ENCODE data around the gene SNAPC3. TPM values are rescaled to one million over a fixed set of nuclear protein-coding genes. Genes with fewer than 3 reads are reported as not detected.

SNAPC3 gene
- total RNA-seq, 6 donors from 2014 or later: 20.0 to 59.8 (median 24.3) TPM

GRCh38 chr9:15505921-15506320 lies 83.2 kb downstream of the SNAPC3 start:
- WGBS, 2 donors: 77 to 89% methylated on average over 3 of the region's 3 CpGs
- Histone ChIP-seq H3K9me3 (no peaks in the 10 kb centered on the region), H3K27ac (no peak overlapping the region), H3K4me3 (no peak overlapping the region), H3K36me3 (peaks cover 0 to 39% (median 2%) of the 10 kb centered on the region in 4 donors), H3K4me1 (peaks cover 4 to 17% (median 10%) of the 10 kb centered on the region in 4 donors), H3K27me3 (no peaks in the 10 kb centered on the region)
- ATAC-seq (ENCODE audit: low FRiP score in 2 of 2) (no peak), DNase-seq (no peak)
- TF ChIP-seq EP300 (IDR thresholded peaks at IDR 0.05) (no peak), CTCF (IDR thresholded peaks at IDR 0.05) (no peak), POLR2AphosphoS5 (IDR thresholded peaks at IDR 0.05) (no peak), POLR2A (IDR thresholded peaks at IDR 0.05) (no peak)

GRCh38 chr9:15509931-15510788 lies 87.5 kb downstream of the SNAPC3 start:
- H3K27me3 ChIP-seq: no peaks in the 10 kb centered on the region
- WGBS, 2 donors: 2% methylated on average over 26 to 55 of the region's 76 CpGs

GRCh38 chr9:15510789-15511575 lies 88.3 kb downstream of the SNAPC3 start, which contains the start of gene PSIP1:
Gene PSIP1, minus strand, starts transcription at chr9:15510970. Its CDS starts 782 bp downstream, at chr9:15510188.
- Histone ChIP-seq H3K9me3 (no peaks in the 10 kb centered on the region), H3K4me1 (peaks cover 3 to 23% (median 14%) of the 10 kb centered on the region in 4 donors), H3K36me3 (peaks cover 0 to 18% (median 2%) of the 10 kb centered on the region in 4 donors), H3K27ac (peak within 1 kb of the TSS; percentile 89 to 98 (median 94)), H3K4me3 (peak within 1 kb of the TSS; percentile 77 to 99 (median 94)), H3K27me3 (no peaks in the 10 kb centered on the region)
- ATAC-seq (ENCODE audit: low FRiP score in 2 of 2): peak; percentile 95 to 97
- TF ChIP-seq POLR2A (IDR thresholded peaks at IDR 0.05) (peak in 3 of 4 donors; percentile 58 to 82 (median 70)), EP300 (IDR thresholded peaks at IDR 0.05) (no peak), CTCF (IDR thresholded peaks at IDR 0.05) (peak in 5 of 6 experiments; percentile 27 to 62 (median 51)), POLR2AphosphoS5 (IDR thresholded peaks at IDR 0.05) (peak; percentile 53 to 75)
- 0 to 1% methylated on average over 26 to 38 of the region's 72 CpGs for WGBS, 2 donors
- peak; percentile 72 to 95 for DNase-seq

More at GRCh38 chr9:15509931-15510788, 87.5 kb downstream of the SNAPC3 start:
- Histone ChIP-seq H3K4me1 (peaks cover 3 to 23% (median 14%) of the 10 kb centered on the region in 4 donors), H3K4me3 (peak overlapping the region; percentile 77 to 99 (median 94)), H3K27ac (peak overlapping the region; percentile 89 to 98 (median 94)), H3K9me3 (no peaks in the 10 kb centered on the region), H3K36me3 (peaks cover 0 to 24% (median 2%) of the 10 kb centered on the region in 4 donors)
- no peak for TF ChIP-seq CTCF (IDR thresholded peaks at IDR 0.05)
- no peak for TF ChIP-seq POLR2A (IDR thresholded peaks at IDR 0.05)
- TF ChIP-seq EP300 (IDR thresholded peaks at IDR 0.05): no peak
- no peak for TF ChIP-seq POLR2AphosphoS5 (IDR thresholded peaks at IDR 0.05)
- peak; percentile 52 to 87 for ATAC-seq (ENCODE audit: low FRiP score in 2 of 2)
- peak; percentile 39 to 87 for DNase-seq

Small RNA genes within 50 kb of the gene (small RNA-seq; reads per million reads assigned to genes)
- 0 reads per million in 4 donors for gene RNU6-319P

Other genes with a start within 250 kb of the SNAPC3 start
- gene TTC39B, start 115.7 kb upstream of the SNAPC3 start, total RNA-seq: 10 to 100 TPM; 16.7 to 35.7 (median 29.9) TPM
- 10 to 100 TPM; 22.5 to 57.9 (median 27.8) TPM for gene PSIP1, start 88.1 kb downstream of the SNAPC3 start, total RNA-seq
- gene CCDC171, start 130.2 kb downstream of the SNAPC3 start, total RNA-seq: 10 to 100 TPM in 1 of 6 donors, 1 to 10 TPM in 5; 2.4 to 16.8 (median 6.6) TPM

All from upper lobe of left lung (tissue), 6 donors.